ENCODE results near the gene ZNF430. TPM values are rescaled to one million over a fixed set of nuclear protein-coding genes. Genes with fewer than 3 reads are reported as not detected.

The ZNF430 gene
- total RNA-seq, 4 donors from 2014 or later, result 5.8 to 12.7 (median 10.4) TPM

DNA sequence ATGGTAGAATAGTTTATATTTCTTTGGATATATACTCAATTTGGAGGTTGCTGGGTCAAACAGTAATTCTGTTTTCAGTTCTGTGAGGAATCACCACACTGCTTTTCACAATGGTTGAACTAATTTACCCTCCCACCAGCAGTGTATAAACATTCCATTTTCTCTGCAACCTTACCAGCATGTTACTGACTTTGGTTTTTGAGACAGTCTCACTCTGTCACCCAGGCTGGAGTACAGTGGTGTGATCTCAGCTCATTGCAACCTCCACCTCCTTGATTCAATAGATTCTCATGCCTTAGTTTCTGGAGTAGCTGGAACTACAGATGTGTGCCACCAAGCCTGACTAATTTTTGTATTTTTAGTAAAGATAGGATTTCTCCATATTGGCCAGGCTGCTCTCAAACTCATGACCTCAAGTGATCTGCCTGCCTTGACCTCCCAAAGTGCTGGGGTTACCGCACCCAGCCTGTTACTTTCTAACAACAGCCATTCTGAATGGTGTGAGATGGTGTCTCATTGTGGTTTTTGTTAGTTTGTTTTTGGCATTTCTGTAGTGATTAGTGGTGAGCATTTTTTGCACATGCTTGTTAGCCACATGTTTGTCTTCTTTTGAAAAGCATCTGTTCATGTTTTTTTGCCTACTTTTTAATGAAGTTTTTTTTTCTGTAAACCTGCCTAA is 74.0 kb downstream of the ZNF430 start:
- peaks cover 0 to 2% (median 0%) of the 10 kb centered on the region in 3 donors for H3K4me1 ChIP-seq
- peaks cover 0 to 7% of the 10 kb centered on the region in 2 donors for H3K36me3 ChIP-seq
- H3K9me3 ChIP-seq, result no peaks in the 10 kb centered on the region
- no peaks in the 10 kb centered on the region for H3K27me3 ChIP-seq
- WGBS, 2 donors (ENCODE audit: low coverage in 1 of 2), result 100% methylated on average over 1 of the region's 1 CpG
- H3K27ac ChIP-seq, result no peak overlapping the region
- H3K4me3 ChIP-seq, result no peak overlapping the region
- TF ChIP-seq, protein P1, sequence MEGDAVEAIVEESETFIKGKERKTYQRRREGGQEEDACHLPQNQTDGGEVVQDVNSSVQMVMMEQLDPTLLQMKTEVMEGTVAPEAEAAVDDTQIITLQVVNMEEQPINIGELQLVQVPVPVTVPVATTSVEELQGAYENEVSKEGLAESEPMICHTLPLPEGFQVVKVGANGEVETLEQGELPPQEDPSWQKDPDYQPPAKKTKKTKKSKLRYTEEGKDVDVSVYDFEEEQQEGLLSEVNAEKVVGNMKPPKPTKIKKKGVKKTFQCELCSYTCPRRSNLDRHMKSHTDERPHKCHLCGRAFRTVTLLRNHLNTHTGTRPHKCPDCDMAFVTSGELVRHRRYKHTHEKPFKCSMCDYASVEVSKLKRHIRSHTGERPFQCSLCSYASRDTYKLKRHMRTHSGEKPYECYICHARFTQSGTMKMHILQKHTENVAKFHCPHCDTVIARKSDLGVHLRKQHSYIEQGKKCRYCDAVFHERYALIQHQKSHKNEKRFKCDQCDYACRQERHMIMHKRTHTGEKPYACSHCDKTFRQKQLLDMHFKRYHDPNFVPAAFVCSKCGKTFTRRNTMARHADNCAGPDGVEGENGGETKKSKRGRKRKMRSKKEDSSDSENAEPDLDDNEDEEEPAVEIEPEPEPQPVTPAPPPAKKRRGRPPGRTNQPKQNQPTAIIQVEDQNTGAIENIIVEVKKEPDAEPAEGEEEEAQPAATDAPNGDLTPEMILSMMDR (IDR thresholded peaks at IDR 0.05), result no peak
- ATAC-seq, result no peak

DNA sequence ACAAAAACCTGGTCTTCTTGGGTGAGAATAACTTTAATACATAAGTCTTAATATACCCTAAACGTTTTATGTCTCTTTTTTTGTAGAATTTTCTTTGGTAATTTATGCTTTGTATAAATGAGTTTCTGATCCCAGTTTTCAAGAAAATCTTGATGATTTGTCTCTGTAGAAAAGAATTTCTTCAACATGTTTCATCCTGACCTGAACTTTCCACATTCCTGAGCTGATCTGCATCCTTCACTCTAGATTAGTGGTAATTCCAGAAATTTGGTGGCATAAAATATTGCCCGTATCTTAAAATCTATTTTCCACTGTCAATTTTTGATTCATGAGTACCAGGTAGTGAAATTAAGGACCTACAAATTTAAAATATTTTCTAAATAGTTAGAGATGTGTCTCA is 77.8 kb downstream of the ZNF430 start:
- Histone ChIP-seq H3K27ac (no peak overlapping the region), H3K4me1 (no peaks in the 10 kb centered on the region), H3K27me3 (no peaks in the 10 kb centered on the region), H3K36me3 (peaks cover 0 to 26% of the 10 kb centered on the region in 2 donors), H3K4me3 (no peak overlapping the region), H3K9me3 (no peaks in the 10 kb centered on the region)
- TF ChIP-seq POLR2A (IDR thresholded peaks at IDR 0.05) (no peak), EP300 (IDR thresholded peaks at IDR 0.05) (no peak), POLR2AphosphoS5 (IDR thresholded peaks at IDR 0.05) (no peak)
- TF ChIP-seq, protein P1 (IDR thresholded peaks at IDR 0.05), result no peak
- no peak for ATAC-seq
- WGBS, 2 donors (ENCODE audit: low coverage in 1 of 2), result 91 to 96% methylated on average over 2 of the region's 2 CpGs

- 40 to 50% methylated on average over 1 to 2 of the region's 2 CpGs for WGBS, 2 donors (ENCODE audit: low coverage in 1 of 2)
- TF ChIP-seq EP300 (IDR thresholded peaks at IDR 0.05), result no peak
- TF ChIP-seq POLR2A (IDR thresholded peaks at IDR 0.05), result no peak
- TF ChIP-seq, protein P1 (IDR thresholded peaks at IDR 0.05), result no peak
- no peak for TF ChIP-seq POLR2AphosphoS5 (IDR thresholded peaks at IDR 0.05)
- ATAC-seq, result no peak
- Histone ChIP-seq H3K36me3 (peaks cover 0 to 45% of the 10 kb centered on the region in 2 donors), H3K4me3 (no peak overlapping the region), H3K27me3 (no peaks in the 10 kb centered on the region), H3K9me3 (no peaks in the 10 kb centered on the region), H3K4me1 (no peaks in the 10 kb centered on the region), H3K27ac (no peak overlapping the region)
Measured at GRCh38 chr19:21101521-21102242, 81.2 kb downstream of the ZNF430 start.

- Histone ChIP-seq H3K27me3 (no peaks in the 10 kb centered on the region), H3K27ac (no peak overlapping the region), H3K36me3 (peaks cover 0 to 33% of the 10 kb centered on the region in 2 donors), H3K4me1 (no peaks in the 10 kb centered on the region), H3K4me3 (no peak overlapping the region), H3K9me3 (peaks cover 0 to 8% (median 0%) of the 10 kb centered on the region in 3 donors)
- no peak for ATAC-seq
- TF ChIP-seq POLR2AphosphoS5 (IDR thresholded peaks at IDR 0.05), result no peak
- no peak for TF ChIP-seq POLR2A (IDR thresholded peaks at IDR 0.05)
- TF ChIP-seq EP300 (IDR thresholded peaks at IDR 0.05), result no peak
- TF ChIP-seq, protein P1 (IDR thresholded peaks at IDR 0.05), result no peak
Measured at GRCh38 chr19:21109116-21109515, 88.7 kb downstream of the ZNF430 start.

Small RNAs within 50 kb of the gene (small RNA-seq; reads per million reads assigned to genes)
- gene AC008739.3, result 0 reads per million in 4 donors

Other genes starting within 250 kb of the ZNF430 start
- gene ZNF66, start 244.4 kb upstream of the ZNF430 start, total RNA-seq, result 1 to 10 TPM in 3 of 4 donors, not detected in 1; 1.7 to 2.0 (median 1.7) TPM
- gene ZNF85, start 97.4 kb upstream of the ZNF430 start, total RNA-seq, result 10 to 100 TPM in 2 of 4 donors, 1 to 10 TPM in 2; 2.5 to 14.6 (median 8.1) TPM
- 1 to 10 TPM; 2.0 to 4.8 (median 2.5) TPM for gene ZNF714, start 61.5 kb downstream of the ZNF430 start, total RNA-seq
- gene ZNF431, start 121.4 kb downstream of the ZNF430 start, total RNA-seq, result 10 to 100 TPM in 2 of 4 donors, 1 to 10 TPM in 2; 6.5 to 12.5 (median 9.9) TPM

Data from gastroesophageal sphincter (tissue), 4 donors.